Measurements from ENCODE around the gene PRSS12.

Gene PRSS12

GRCh38 chr4:118381902-118382301 is 29.1 kb upstream of the PRSS12 start:
- Histone ChIP-seq H3K9me3 (no peaks in the 10 kb centered on the region), H3K27me3 (no peaks in the 10 kb centered on the region), H3K4me3 (no peak overlapping the region), H3K27ac (no peak overlapping the region), H3K4me1 (no peaks in the 10 kb centered on the region), H3K36me3 (no peaks in the 10 kb centered on the region)
- intact Hi-C loops (cut with DNase I; ENCODE audit: low total_unique reads): no loop called here
- no peak for DNase-seq
- no peak for TF ChIP-seq CTCF (IDR thresholded peaks at IDR 0.05)

- H3K4me1 ChIP-seq: no peaks in the 10 kb centered on the region
- no peak overlapping the region for H3K4me3 ChIP-seq
- no peaks in the 10 kb centered on the region for H3K9me3 ChIP-seq
- H3K27me3 ChIP-seq: no peaks in the 10 kb centered on the region
- no peaks in the 10 kb centered on the region for H3K36me3 ChIP-seq
- intact Hi-C loops (cut with DNase I; ENCODE audit: low total_unique reads): no loop called here
- TF ChIP-seq CTCF (IDR thresholded peaks at IDR 0.05): no peak
- H3K27ac ChIP-seq: no peak overlapping the region
- DNase-seq: no peak
These were observed 20.9 kb upstream of the PRSS12 start for GRCh38 chr4:118373614-118374255.

- Histone ChIP-seq H3K4me3 (no peak overlapping the region), H3K9me3 (no peaks in the 10 kb centered on the region), H3K27me3 (no peaks in the 10 kb centered on the region), H3K4me1 (no peaks in the 10 kb centered on the region), H3K36me3 (no peaks in the 10 kb centered on the region), H3K27ac (no peak overlapping the region)
- no peak for TF ChIP-seq CTCF (IDR thresholded peaks at IDR 0.05)
- DNase-seq: no peak
- intact Hi-C loops (cut with DNase I; ENCODE audit: low total_unique reads): no loop called here
These were observed 19.4 kb upstream of the PRSS12 start for GRCh38 chr4:118372251-118372650.

- intact Hi-C loops (cut with DNase I; ENCODE audit: low total_unique reads): no loop called here
- TF ChIP-seq CTCF (IDR thresholded peaks at IDR 0.05): no peak
These were observed 16.4 kb upstream of the PRSS12 start for GRCh38 chr4:118369231-118369630.

GRCh38 chr4:118367872-118368271 is 15.1 kb upstream of the PRSS12 start:
- intact Hi-C loops (cut with DNase I; ENCODE audit: low total_unique reads): no loop called here

More at GRCh38 chr4:118369231-118369630, 16.4 kb upstream of the PRSS12 start:
- H3K27me3 ChIP-seq: no peaks in the 10 kb centered on the region
- no peak overlapping the region for H3K4me3 ChIP-seq
- H3K4me1 ChIP-seq: no peaks in the 10 kb centered on the region
- no peaks in the 10 kb centered on the region for H3K36me3 ChIP-seq
- no peak for DNase-seq
- H3K9me3 ChIP-seq: no peaks in the 10 kb centered on the region
- no peak overlapping the region for H3K27ac ChIP-seq

More at GRCh38 chr4:118367872-118368271, 15.1 kb upstream of the PRSS12 start:
- Histone ChIP-seq H3K9me3 (no peaks in the 10 kb centered on the region), H3K27me3 (no peaks in the 10 kb centered on the region), H3K4me1 (no peaks in the 10 kb centered on the region), H3K4me3 (no peak overlapping the region), H3K36me3 (no peaks in the 10 kb centered on the region), H3K27ac (no peak overlapping the region)
- DNase-seq: no peak
- TF ChIP-seq CTCF (IDR thresholded peaks at IDR 0.05): no peak
